Liver (tissue), 9 donors: ENCODE results near the gene UMAD1. TPM values are rescaled to one million over a fixed set of nuclear protein-coding genes. Genes with fewer than 3 reads are reported as not detected.

Experiments
- DNase-seq: peaks from one replicate; pipeline ENCODE4 v3.0.0-alpha.2; 2017; ENCODE audit warnings: low spot score
- H3K27ac ChIP-seq, 2 donors: one replicate each; pipeline ENCODE4 v1.7.0; 2013; ENCODE audit warnings: inconsistent platforms in 2 of 2, low read length in 2 of 2, control low read depth in 1 of 2, low read depth in 1 of 2, mild to moderate bottlenecking in 1 of 2
- H3K27me3 ChIP-seq, 4 donors: one replicate each; pipeline versions ENCODE4 v1.6.1 to v1.7.0; 2013; ENCODE audit warnings: low read length in 3 of 4, inconsistent platforms in 1 of 4, mild to moderate bottlenecking in 1 of 4, moderate library complexity in 1 of 4; ENCODE audit not compliant: control insufficient read depth in 4 of 4, insufficient read depth in 4 of 4
- H3K36me3 ChIP-seq, 4 donors: one replicate each; pipeline versions ENCODE4 v1.6.1 to v1.7.0; 2013; ENCODE audit warnings: low read length in 3 of 4, mild to moderate bottlenecking in 3 of 4, low read depth in 1 of 4, moderate library complexity in 1 of 4; ENCODE audit not compliant: control insufficient read depth in 4 of 4, insufficient read depth in 3 of 4
- H3K4me1 ChIP-seq, 4 donors: one replicate each; pipeline versions ENCODE4 v1.6.1 to v1.7.0; 2013; ENCODE audit warnings: low read length in 3 of 4, mild to moderate bottlenecking in 3 of 4, moderate library complexity in 1 of 4; ENCODE audit not compliant: control insufficient read depth in 4 of 4, insufficient read depth in 4 of 4
- H3K4me3 ChIP-seq, 3 donors: one replicate each; pipeline versions ENCODE4 v1.6.1 to v1.7.0; 2013; ENCODE audit warnings: low read length in 3 of 3, control low read depth in 1 of 3, low read depth in 1 of 3, mild to moderate bottlenecking in 1 of 3
- H3K9ac ChIP-seq, 2 donors: one replicate each; pipeline ENCODE4 v1.7.0; 2013; ENCODE audit warnings: low read length in 2 of 2, mild to moderate bottlenecking in 2 of 2, moderate library complexity in 2 of 2, control low read depth in 1 of 2, low read depth in 1 of 2
- H3K9me3 ChIP-seq, 4 donors: one replicate each; pipeline versions ENCODE4 v1.6.1 to v1.7.0; 2013; ENCODE audit warnings: low read length in 3 of 4; ENCODE audit not compliant: control insufficient read depth in 4 of 4
- EGR1 ChIP-seq, 2 donors: IDR thresholded peaks; 2 replicates each; pipeline ENCODE4 v1.6.1; 2016 to 2018; ENCODE audit warnings: antibody characterized with exemption in 2 of 2, low read depth in 2 of 2
- GABPA ChIP-seq, 2 donors: IDR thresholded peaks in 1 of 2; conservative IDR thresholded peaks in 1 of 2; 2 replicates each; pipeline ENCODE4 v1.6.1; 2016; ENCODE audit warnings: antibody characterized with exemption in 2 of 2, mild to moderate bottlenecking in 1 of 2, moderate library complexity in 1 of 2
- HNF4G ChIP-seq: IDR thresholded peaks from 2 replicates; pipeline ENCODE4 v1.6.1; 2016; ENCODE audit warnings: antibody characterized with exemption
- JUND ChIP-seq, 2 donors: IDR thresholded peaks; 2 replicates each; pipeline ENCODE4 v1.6.1; 2016; ENCODE audit warnings: antibody characterized with exemption in 2 of 2
- RAD21 ChIP-seq, 2 donors: IDR thresholded peaks; 2 replicates each; pipeline ENCODE4 v1.6.1; 2016; ENCODE audit warnings: antibody characterized with exemption in 2 of 2, mild to moderate bottlenecking in 2 of 2
- REST ChIP-seq: IDR thresholded peaks from 2 replicates; pipeline ENCODE4 v1.6.1; 2016; ENCODE audit warnings: antibody characterized with exemption, mild to moderate bottlenecking
- RXRA ChIP-seq, 2 donors: IDR thresholded peaks; 2 replicates each; pipeline ENCODE4 v1.6.1; 2017 to 2018; ENCODE audit warnings: antibody characterized with exemption in 2 of 2, mild to moderate bottlenecking in 1 of 2
- SP1 ChIP-seq: IDR thresholded peaks from 2 replicates; pipeline ENCODE4 v1.6.1; 2018; ENCODE audit warnings: antibody characterized with exemption, mild to moderate bottlenecking
- WGBS: extraction: QIAGEN DNeasy Blood & Tissue Kit; methylation state at CpG from one replicate; pipeline ENCODE4 v1.1.7; 2013; 5-methylcytosine and 5-hydroxymethylcytosine counted together
- polyA plus RNA-seq, 2 donors: library from polyadenylated mRNA; stranded (reverse) in 1 of 2; unstranded in 1 of 2; fragments of 200-250 nt in 1 of 2; fragments of >200 nt in 1 of 2; fragmentation: Nextera tagmentation in 1 of 2; extraction: Ambion mirVana in 1 of 2; gene quantifications; one replicate each; pipeline versions ENCODE4 v1.2.1 to v1.2.3, GENCODE V29; 2013 to 2015
- total RNA-seq, 2 donors: library from RNA; depleted of rRNA; stranded (reverse); fragments of >200 nt; gene quantifications; one replicate each; pipeline ENCODE4 v1.2.3, GENCODE V29; 2014
- TF ChIP-seq, protein P1 (sequence below): IDR thresholded peaks from 2 replicates; pipeline ENCODE4 v1.6.1; 2016; ENCODE audit warnings: antibody characterized with exemption
- donor health status: healthy.
- donor health status: healthy.
- donor health status: healthy.
- donor health status: healthy.
- donor health status: healthy.

Gene UMAD1
- total and polyA plus RNA-seq, 4 donors: 5.9 to 12.2 (median 7.9) TPM

GRCh38 chr7:7882888-7883287, 242.3 kb downstream of the UMAD1 start:
- WGBS: 95% methylated on average over 2 of the region's 2 CpGs
- no peaks in the 10 kb centered on the region for H3K9me3 ChIP-seq
- no peaks in the 10 kb centered on the region for H3K4me1 ChIP-seq
- DNase-seq: no peak
- H3K36me3 ChIP-seq: no peaks in the 10 kb centered on the region
- H3K27me3 ChIP-seq: no peaks in the 10 kb centered on the region
- no peak overlapping the region for H3K9ac ChIP-seq
- H3K4me3 ChIP-seq: no peak overlapping the region
- H3K27ac ChIP-seq: no peak overlapping the region
- no peak for TF ChIP-seq REST
- TF ChIP-seq GABPA (IDR thresholded peaks at IDR 0.05 in 1 of 2, conservative IDR thresholded peaks at IDR 0.05 in 1 of 2): no peak
- no peak for TF ChIP-seq JUND (IDR thresholded peaks at IDR 0.05)
- TF ChIP-seq RXRA (IDR thresholded peaks at IDR 0.05): no peak
- TF ChIP-seq RAD21 (IDR thresholded peaks at IDR 0.05): no peak
- TF ChIP-seq SP1: no peak
- no peak for TF ChIP-seq HNF4G
- TF ChIP-seq, protein P1, sequence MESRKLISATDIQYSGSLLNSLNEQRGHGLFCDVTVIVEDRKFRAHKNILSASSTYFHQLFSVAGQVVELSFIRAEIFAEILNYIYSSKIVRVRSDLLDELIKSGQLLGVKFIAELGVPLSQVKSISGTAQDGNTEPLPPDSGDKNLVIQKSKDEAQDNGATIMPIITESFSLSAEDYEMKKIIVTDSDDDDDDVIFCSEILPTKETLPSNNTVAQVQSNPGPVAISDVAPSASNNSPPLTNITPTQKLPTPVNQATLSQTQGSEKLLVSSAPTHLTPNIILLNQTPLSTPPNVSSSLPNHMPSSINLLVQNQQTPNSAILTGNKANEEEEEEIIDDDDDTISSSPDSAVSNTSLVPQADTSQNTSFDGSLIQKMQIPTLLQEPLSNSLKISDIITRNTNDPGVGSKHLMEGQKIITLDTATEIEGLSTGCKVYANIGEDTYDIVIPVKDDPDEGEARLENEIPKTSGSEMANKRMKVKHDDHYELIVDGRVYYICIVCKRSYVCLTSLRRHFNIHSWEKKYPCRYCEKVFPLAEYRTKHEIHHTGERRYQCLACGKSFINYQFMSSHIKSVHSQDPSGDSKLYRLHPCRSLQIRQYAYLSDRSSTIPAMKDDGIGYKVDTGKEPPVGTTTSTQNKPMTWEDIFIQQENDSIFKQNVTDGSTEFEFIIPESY: no peak

GRCh38 chr7:7883394-7883793, 242.8 kb downstream of the UMAD1 start:
- H3K27ac ChIP-seq: no peak overlapping the region
- TF ChIP-seq RXRA (IDR thresholded peaks at IDR 0.05): no peak
- no peak for TF ChIP-seq REST
- no peak for TF ChIP-seq EGR1 (IDR thresholded peaks at IDR 0.05; ENCODE audit: low read depth in 2 of 2)
- no peak for TF ChIP-seq GABPA (IDR thresholded peaks at IDR 0.05 in 1 of 2, conservative IDR thresholded peaks at IDR 0.05 in 1 of 2)
- H3K4me1 ChIP-seq: no peaks in the 10 kb centered on the region
- no peaks in the 10 kb centered on the region for H3K36me3 ChIP-seq
- H3K27me3 ChIP-seq: no peaks in the 10 kb centered on the region
- no peak overlapping the region for H3K4me3 ChIP-seq
- no peak overlapping the region for H3K9ac ChIP-seq
- no peak for DNase-seq
- WGBS: 92% methylated on average over 2 of the region's 2 CpGs
- H3K9me3 ChIP-seq: no peaks in the 10 kb centered on the region
